Thyroid gland (tissue), 4 donors: ENCODE data around the gene PCCA. TPM values are rescaled to one million over a fixed set of nuclear protein-coding genes. Genes with fewer than 3 reads are reported as not detected.

Experiments
- DNase-seq, 2 donors: peaks; one replicate each; pipeline ENCODE4 v3.0.0-alpha.2; 2019
- H3K27ac ChIP-seq, 3 donors: fragments of 200-600 bp; sonication (generic); 1 replicate in 2 of 3; 2 replicates in 1 of 3; pipeline ENCODE4 v1.5.1; 2016 to 2019; ENCODE audit warnings: mild to moderate bottlenecking in 1 of 3, moderate library complexity in 1 of 3
- H3K27me3 ChIP-seq: fragments of 200-600 bp; sonication (generic); one replicate; pipeline ENCODE4 v1.5.1; 2019
- H3K36me3 ChIP-seq, 2 donors: fragments of 200-600 bp; sonication (generic); one replicate each; pipeline ENCODE4 v1.5.1; 2016 to 2019
- H3K4me1 ChIP-seq, 2 donors: fragments of 200-600 bp; sonication (generic); one replicate each; pipeline ENCODE4 v1.5.1; 2017 to 2019
- H3K4me3 ChIP-seq, 3 donors: fragments of 200-600 bp; sonication (generic); replicated peaks in 1 of 3; 1 replicate in 2 of 3; 2 replicates in 1 of 3; pipeline ENCODE4 v1.5.1; 2016; ENCODE audit warnings: mild to moderate bottlenecking in 1 of 3
- H3K9me3 ChIP-seq: fragments of 200-600 bp; sonication (generic); one replicate; pipeline ENCODE4 v1.5.1; 2017
- POLR2A ChIP-seq, 2 donors: fragments of 450-650 bp; IDR thresholded peaks; one replicate each; pipeline ENCODE4 v1.6.1; 2017; ENCODE audit warnings: antibody characterized with exemption in 2 of 2, mild to moderate bottlenecking in 2 of 2, moderate library complexity in 1 of 2
- WGBS, 2 donors: methylation state at CpG; one replicate each; pipeline ENCODE4 v1.1.5; 2017; 5-methylcytosine and 5-hydroxymethylcytosine counted together
- intact Hi-C: fragments of 100-400 bp; cut with DNase I; formaldehyde crosslinking; loops from one replicate; pipeline ENCODE4 v1.15.1; 2023
- total RNA-seq, 4 donors: library from RNA; depleted of rRNA; stranded (reverse); fragments of >200 nt; gene quantifications; one replicate each; pipeline ENCODE4 v1.2.3, GENCODE V29; 2016
- TF ChIP-seq, protein P1 (sequence below), 6 experiments: fragments of 200-600 bp in 3 of 6; fragments of 450-650 bp in 3 of 6; sonication (generic) in 3 of 6; IDR thresholded peaks; one replicate each; pipeline ENCODE4 v1.5.1; 2016 to 2019; ENCODE audit warnings: antibody characterized with exemption in 6 of 6, mild to moderate bottlenecking in 2 of 6, inconsistent platforms in 1 of 6, moderate library complexity in 1 of 6

PCCA gene
- total RNA-seq, 4 donors from 2014 or later = 54.3 to 95.2 (median 67.7) TPM

DNA sequence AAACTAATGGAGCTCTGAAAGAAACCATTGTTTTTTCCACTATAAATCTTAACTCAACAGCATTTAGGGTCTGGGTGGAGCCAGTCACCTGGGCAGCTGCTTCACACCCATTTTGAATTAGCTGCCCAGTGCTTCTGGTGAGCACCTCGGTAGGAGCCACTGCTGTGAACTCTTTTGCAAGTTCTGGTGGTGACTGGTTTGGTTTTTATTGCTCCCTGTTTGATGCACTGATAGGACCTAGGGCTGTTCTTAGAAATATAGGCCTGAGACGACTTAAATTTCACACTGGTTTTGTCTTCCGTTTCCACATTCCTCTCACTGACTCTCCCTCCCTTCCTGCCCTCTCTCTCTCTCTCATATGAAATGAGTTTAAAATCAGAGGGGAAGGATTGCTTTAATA is 395.8 kb downstream of the PCCA start:
- H3K27me3 ChIP-seq = no peaks in the 10 kb centered on the region
- intact Hi-C loops = no loop called here
- TF ChIP-seq, protein P1, sequence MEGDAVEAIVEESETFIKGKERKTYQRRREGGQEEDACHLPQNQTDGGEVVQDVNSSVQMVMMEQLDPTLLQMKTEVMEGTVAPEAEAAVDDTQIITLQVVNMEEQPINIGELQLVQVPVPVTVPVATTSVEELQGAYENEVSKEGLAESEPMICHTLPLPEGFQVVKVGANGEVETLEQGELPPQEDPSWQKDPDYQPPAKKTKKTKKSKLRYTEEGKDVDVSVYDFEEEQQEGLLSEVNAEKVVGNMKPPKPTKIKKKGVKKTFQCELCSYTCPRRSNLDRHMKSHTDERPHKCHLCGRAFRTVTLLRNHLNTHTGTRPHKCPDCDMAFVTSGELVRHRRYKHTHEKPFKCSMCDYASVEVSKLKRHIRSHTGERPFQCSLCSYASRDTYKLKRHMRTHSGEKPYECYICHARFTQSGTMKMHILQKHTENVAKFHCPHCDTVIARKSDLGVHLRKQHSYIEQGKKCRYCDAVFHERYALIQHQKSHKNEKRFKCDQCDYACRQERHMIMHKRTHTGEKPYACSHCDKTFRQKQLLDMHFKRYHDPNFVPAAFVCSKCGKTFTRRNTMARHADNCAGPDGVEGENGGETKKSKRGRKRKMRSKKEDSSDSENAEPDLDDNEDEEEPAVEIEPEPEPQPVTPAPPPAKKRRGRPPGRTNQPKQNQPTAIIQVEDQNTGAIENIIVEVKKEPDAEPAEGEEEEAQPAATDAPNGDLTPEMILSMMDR (IDR thresholded peaks at IDR 0.05) = no peak
- no peak for TF ChIP-seq POLR2A (IDR thresholded peaks at IDR 0.05)
- H3K36me3 ChIP-seq = no peaks in the 10 kb centered on the region
- H3K27ac ChIP-seq = no peak overlapping the region
- no peaks in the 10 kb centered on the region for H3K4me1 ChIP-seq
- DNase-seq = no peak
- H3K9me3 ChIP-seq = no peaks in the 10 kb centered on the region
- H3K4me3 ChIP-seq = no peak overlapping the region
- 71 to 91% methylated on average over 3 of the region's 3 CpGs for WGBS, 2 donors

DNA sequence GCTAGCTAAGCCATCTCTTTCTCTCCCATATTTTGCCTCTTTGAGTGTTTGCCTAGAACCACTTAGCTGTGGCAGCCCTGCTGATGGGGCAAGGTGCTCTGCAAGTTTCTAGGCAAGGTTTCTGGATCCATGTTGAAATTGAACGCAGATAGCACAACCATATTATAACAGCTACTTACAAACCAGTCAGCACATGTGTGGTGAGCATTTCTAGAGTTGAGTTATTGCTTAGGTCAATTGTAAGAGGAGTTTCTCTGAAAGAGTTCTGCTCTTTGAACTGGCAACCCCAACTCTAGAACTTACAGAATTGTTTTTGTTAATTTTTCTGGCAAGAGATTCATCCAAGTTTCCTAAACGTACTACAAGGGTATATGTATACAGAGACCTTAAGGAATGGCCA is 396.4 kb downstream of the PCCA start:
- no peaks in the 10 kb centered on the region for H3K9me3 ChIP-seq
- no peak for DNase-seq
- intact Hi-C loops = no loop called here

DNA sequence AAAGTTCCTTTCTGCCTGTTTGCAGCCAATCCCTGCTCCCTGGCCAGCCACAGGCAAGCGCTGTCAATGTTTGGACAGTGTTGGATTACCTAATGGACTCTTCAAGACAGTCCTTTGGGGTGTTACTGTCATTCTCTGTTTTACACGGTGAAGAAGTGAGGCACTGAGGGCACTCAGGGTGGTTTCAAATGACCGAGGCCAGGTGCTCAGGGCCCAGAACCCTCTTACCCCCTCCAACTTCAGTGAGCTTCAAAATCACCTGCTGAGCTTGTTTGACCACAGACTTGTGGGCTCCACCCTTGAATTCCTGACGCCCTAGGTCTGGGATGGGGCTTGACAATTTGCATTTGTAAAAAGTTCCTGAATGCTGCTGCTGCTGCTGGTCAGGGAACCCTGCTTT is 401.8 kb downstream of the PCCA start:
- H3K4me3 ChIP-seq = no peak overlapping the region
- 34 to 53% methylated on average over 4 of the region's 4 CpGs for WGBS, 2 donors
- intact Hi-C loops = no loop called here
- H3K27me3 ChIP-seq = no peaks in the 10 kb centered on the region
- no peaks in the 10 kb centered on the region for H3K36me3 ChIP-seq
- H3K9me3 ChIP-seq = no peaks in the 10 kb centered on the region
- H3K27ac ChIP-seq = no peak overlapping the region
- peaks cover 4 to 17% of the 10 kb centered on the region in 2 donors for H3K4me1 ChIP-seq
- DNase-seq = peak; percentile 43 to 46
- no peak for TF ChIP-seq POLR2A (IDR thresholded peaks at IDR 0.05)
- TF ChIP-seq, protein P1 (IDR thresholded peaks at IDR 0.05) = no peak

More for the DNA sequence above, 396.4 kb downstream of the PCCA start:
- H3K27ac ChIP-seq = no peak overlapping the region
- peaks cover 0 to 3% of the 10 kb centered on the region in 2 donors for H3K4me1 ChIP-seq
- no peaks in the 10 kb centered on the region for H3K36me3 ChIP-seq
- 61 to 86% methylated on average over 2 of the region's 2 CpGs for WGBS, 2 donors
- TF ChIP-seq, protein P1 (IDR thresholded peaks at IDR 0.05) = no peak
- no peak for TF ChIP-seq POLR2A (IDR thresholded peaks at IDR 0.05)
- no peaks in the 10 kb centered on the region for H3K27me3 ChIP-seq
- H3K4me3 ChIP-seq = no peak overlapping the region

DNA sequence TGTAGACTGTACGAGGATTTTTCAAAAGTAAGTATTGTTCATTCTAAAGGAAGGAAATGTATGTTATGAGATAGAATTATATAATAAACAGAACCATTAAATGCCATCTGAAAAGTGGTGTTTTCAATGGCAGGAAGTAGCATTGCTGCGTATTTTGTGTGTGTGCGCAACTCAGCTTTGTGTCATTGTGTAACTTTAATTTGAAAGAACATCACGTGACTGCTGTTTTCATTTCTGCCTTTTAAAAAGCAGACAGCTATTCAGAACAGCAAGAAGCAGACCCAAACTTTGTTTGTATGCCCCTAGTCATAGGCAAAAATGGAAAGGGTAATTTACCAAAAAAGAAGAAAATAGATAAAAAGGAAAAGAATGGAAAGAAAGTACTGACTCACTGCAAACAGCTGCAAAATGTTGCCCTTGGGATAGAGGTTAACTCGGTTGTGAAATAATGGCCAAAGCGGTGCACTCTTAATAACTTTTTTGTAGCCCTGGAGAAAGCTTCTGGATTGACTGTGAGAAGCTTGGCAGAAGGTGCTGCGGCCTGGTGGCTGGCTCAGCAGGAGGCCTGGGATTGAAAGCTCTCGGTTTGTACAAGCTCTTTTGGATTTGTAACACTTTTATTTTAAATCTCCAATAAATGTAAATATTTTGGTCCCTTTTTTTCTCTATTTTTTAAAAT is 402.4 kb downstream of the PCCA start:
- intact Hi-C loops = no loop called here
- Histone ChIP-seq H3K9me3 (no peaks in the 10 kb centered on the region), H3K27ac (no peak overlapping the region), H3K36me3 (no peaks in the 10 kb centered on the region), H3K27me3 (no peaks in the 10 kb centered on the region), H3K4me3 (no peak overlapping the region), H3K4me1 (peaks cover 4 to 17% of the 10 kb centered on the region in 2 donors)
- DNase-seq = peak in 1 of 2 donors; percentile 23
- TF ChIP-seq POLR2A (IDR thresholded peaks at IDR 0.05) = no peak
- TF ChIP-seq, protein P1 (IDR thresholded peaks at IDR 0.05) = peak in 1 of 6 experiments; percentile 12
- 68 to 74% methylated on average over 8 of the region's 8 CpGs for WGBS, 2 donors

DNA sequence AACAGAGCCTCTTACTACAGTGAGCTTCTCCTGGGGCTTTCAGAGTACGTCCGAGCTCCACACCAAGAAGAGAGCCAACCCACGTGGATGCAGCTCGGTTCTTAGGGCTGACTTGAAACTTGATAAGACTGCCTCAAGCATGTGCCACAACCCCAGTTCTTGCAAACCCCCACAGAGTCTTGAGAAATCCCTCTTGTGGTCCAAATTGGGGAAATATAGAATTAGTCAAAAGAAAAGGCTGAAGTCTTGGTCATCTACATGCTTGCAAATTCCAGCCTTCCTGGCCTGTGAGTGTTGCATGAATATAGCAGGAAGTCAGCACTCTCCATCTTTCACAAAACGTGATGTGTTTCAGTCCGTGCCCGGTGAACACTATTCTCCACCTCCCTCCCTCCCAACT is 404.5 kb downstream of the PCCA start:
- Histone ChIP-seq H3K27me3 (no peaks in the 10 kb centered on the region), H3K27ac (no peak overlapping the region), H3K4me3 (no peak overlapping the region), H3K9me3 (no peaks in the 10 kb centered on the region), H3K4me1 (peaks cover 4 to 17% of the 10 kb centered on the region in 2 donors), H3K36me3 (no peaks in the 10 kb centered on the region)
- WGBS, 2 donors = 97% methylated on average over 5 to 7 of the region's 7 CpGs
- no peak for DNase-seq
- TF ChIP-seq POLR2A (IDR thresholded peaks at IDR 0.05) = no peak
- TF ChIP-seq, protein P1 (IDR thresholded peaks at IDR 0.05) = no peak
- intact Hi-C loops = no loop called here
